Stimulated activated CD8-positive, alpha-beta memory T cell treated with anti-CD3 and anti-CD28 coated beads, Interleukin-12 subunit alpha, Interleukin-12 subunit beta, amount 100 ng/mL, for 24 hours (primary cell): ENCODE results near the gene NAV3.

Experiments
- DNase-seq: peaks from one replicate; pipeline ENCODE4 v3.0.0-alpha.2; 2020; ENCODE audit errors: extremely low read depth

Gene NAV3

DNA sequence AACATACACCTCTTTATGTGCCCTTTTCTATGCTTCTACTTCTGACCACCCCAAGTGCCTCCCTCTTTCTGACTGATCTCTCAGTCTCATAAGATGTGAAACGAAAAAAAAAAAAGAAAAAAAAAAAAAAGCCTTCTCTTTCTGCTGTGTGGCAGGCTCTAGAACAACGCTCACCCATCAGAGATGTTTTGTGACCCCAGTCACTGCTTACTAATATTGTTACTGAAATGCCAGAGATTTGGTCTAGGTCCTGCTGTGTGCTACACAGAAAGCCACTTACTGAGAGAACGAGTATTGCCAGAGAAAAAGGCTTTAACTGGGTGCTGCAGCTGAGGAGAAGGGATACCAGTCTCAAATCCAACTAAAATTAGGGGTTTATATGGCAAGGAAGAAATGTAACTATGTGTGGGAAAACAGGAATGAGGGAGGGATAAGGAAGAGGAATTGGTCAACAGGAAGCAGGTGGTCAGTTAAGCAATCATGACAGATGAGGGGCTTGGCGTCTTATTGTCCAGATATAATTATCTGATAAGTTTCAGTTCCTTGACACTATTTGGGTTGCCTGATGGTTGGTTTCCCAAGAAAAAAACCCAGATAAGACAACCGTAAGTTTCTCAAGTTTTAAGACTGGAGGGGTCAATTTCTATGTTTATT is 149.0 kb downstream of the NAV3 start:
- DNase-seq: no peak

DNA sequence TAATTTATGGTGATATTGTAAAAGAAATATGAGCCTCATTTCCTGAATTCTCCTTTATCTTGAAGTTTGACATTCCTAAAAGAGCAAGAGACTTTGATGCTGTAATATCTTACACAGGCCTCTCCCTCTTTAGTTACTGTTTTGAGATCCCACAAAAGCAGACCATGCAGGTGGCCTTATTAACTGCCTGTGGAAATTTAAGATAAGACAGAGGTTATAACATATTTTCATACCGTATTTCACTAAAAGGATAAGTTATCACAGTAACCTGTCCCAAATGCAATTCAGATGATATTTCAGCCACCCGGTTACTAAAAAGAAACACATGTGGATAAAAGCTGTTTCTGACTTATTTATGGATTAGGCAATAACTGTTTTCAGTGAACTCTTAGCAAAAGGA is 150.1 kb downstream of the NAV3 start:
- DNase-seq: no peak

DNA sequence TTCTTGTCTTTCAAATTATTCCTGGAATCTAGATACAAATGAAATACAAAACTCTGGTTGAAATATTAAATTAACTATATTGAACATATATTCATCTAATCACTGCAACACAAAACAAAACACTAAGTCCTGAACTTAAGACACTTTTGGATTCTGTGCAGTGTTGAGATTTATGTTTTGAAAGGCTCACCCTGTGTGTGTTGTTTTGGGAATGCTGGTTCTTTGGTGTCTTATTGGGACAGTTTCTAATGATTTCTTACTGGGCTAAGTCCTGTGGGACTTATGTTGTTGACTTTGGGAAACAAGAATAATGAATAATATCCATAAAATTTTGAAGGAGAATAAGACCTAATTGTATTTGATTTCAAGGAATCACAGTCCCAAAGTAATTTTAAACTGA is 153.2 kb downstream of the NAV3 start:
- DNase-seq: no peak

DNA sequence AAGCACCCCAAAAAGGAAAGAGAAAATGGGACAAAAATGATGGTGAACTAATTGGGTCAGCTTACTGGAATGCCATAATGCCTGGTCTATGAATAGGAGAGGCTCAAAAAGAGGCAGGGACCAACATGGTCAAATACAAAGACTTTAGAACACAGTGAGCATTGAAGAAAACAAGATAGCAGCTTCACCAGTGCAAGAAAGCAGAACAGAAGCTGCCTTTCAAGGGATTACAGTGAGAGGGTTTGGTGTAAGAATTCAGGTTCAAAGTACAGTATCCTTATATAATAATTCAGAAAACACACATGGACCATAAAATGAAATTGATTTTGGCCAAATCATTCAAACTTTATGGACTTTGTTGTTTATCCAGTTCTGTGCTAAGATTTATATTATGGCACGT is 162.1 kb downstream of the NAV3 start:
- no peak for DNase-seq

DNA sequence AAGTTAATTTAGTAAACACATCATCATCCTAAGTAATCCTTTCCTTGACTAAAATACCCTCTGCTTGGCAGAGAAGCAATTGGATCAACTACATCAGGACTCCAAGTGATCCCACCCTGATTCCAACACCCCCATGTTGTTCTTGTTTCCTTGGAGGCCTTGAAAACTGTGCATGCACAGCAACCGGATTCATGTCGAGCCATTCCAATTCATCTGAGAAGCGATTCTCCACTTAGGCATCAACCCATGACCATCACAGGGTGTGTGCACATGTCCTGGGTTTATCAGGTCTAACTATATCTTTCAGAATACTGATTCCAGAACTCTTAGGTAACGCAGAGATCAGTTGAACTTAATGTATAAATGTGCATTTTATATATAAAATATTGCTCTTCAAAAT is 163.0 kb downstream of the NAV3 start:
- DNase-seq: no peak

DNA sequence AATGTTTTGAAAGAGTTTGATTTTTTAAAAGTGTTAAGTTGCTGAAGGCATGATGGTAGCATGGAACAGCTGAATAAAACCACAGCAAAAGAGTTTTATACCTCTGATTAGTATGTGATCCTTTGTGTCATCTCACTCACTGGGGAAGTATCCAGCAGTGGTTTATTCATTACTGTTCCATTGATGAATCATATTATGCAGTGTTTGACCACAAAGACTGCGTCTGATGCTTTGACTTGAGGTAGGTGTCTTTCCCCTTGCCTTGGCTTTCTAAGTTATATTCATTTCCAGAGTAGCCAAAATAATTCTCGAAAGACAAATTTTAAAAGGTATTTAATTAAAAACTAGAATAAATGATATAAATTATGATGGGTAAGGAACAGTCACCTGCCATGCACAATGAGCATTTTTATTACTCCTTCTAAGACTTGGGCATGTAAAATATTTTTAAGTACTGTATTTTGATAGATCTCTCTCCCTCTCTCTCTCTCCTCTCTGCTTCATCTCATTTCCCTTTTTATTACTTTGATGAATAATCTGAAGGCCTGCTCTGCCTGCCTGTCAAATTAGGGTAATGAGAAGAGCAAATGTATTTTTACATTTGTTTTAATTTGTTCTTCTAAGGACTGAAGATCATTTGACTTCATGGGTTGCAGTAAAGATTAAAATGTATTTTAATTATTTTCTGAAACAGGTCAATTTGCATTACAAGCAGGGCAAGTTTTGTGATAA is 164.9 kb downstream of the NAV3 start:
- DNase-seq: no peak

DNA sequence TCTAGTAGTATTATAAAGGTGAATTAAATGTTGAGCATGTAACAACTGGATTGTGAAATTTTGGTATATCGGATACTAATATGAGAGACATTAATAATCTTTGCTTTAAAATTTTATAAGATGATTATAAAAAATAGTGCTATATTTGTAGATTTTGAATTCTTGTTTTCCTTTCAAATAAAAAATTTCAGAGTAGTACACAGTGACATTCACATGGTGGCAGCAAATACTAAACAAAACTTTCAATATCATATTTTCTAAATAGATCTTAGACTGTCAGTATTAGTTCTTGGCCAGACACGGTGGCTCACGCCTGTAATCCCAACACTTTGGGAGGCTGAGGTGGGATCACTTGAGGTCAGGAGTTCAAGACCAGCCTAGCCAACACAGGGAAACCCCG is 166.0 kb downstream of the NAV3 start:
- no peak for DNase-seq

DNA sequence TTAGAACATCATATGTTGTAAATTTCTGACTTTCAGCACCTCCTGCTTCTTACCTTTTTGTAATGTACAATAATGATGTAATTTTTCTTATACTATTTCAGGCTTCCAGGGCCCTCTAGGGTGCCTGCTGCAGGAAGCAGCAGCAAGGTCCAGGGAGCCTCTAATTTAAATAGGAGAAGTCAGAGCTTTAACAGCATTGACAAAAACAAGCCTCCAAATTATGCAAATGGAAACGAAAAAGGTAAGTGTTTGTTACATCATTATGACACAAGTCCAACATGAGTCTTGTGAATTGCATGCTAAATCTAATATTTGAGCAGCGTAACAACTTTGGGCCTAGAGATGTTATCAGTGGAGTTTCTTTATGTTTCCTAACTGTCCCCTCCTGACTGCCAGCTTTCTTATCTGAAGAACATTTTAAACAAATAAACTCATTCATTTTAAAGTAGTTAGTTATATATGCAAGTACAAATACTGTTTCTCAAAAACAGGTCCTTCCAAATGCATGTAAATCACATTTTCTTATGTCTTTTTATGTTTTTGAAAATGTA is 167.6 kb downstream of the NAV3 start:
- DNase-seq: no peak

DNA sequence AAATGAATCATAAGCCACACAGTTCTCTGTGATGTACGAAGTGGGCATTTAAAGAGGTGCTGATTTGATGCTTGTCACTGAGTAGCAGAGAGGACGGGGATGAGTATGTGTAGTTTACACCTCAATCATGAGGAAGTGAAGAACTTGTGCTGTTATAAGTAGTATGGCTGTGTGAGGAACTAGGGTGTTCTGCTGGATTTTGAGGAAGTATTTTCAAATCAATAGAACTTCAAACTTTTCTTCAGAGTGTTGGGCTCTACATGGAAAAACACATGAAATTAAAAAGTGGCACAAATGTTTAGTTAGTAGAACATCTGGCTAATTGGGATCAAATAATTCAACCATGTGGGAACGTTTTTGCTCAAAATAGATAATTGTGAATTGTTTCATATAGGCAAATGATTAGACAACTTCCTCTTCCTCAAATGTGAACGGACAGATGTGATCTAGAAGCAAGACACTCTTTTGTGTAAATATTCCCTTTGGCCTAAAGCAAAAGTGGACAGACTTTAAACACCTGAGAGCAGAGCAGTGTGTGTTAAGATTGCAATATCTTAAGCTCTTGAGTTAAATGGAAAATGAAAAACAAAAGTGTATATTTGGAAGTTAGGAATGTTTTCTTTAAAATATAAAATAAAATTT is 168.5 kb downstream of the NAV3 start:
- DNase-seq: no peak

DNA sequence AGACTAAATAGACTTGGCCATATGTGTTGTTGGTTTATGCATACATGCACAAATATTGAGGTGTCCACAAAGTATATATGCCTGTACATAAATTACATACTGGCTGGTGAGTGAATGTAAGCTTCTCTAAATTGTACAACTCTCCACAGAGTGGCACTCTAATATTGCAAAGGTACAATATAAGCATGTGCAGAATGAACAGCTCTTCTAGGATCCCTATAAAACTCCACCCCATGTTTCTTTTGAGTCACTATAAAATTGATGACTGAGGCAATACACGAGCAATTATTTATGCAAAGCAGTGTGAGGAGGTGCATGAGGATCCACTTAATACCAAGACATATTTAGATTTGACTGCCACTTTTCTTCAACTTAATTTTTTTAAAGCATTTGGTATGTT is 172.2 kb downstream of the NAV3 start:
- DNase-seq: no peak

DNA sequence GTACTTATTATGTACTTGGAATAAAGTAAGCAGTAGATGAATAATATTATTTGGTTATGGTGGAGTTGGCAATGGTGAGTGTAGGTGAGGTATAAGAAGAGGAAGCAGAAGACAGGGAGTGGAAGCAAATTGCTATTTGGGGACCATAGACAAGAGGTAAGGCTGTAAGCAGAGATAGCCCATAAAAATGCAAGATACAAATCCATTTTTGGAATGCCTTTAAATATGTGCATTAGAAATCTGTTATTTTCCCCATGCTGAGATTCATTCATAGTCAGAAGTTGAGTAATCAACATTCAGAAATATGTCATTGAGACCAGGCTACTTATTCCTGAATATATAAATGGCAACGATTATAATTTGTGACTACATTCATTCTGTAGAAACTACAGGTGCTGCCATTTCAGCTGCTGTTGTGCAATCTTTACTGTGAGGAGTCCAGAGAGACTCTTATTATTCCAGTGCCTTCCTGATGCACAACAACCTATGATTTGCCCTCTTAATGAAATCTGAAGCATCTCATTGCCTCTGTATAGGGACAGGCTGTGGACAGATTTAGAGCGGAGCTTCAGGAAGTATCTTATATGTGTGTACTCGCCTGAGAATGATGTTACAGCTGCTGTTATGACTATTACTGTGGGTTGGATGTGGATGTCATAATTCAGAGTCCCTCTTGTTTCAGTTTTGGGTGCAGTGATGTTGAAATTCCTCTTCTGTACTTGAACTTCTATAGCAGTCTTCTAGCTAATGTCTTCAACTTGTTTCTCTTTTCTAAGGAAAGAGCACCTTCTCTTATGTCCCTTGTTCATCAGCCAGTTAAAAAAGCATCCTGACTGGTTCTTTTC is 173.8 kb downstream of the NAV3 start:
- no peak for DNase-seq

DNA sequence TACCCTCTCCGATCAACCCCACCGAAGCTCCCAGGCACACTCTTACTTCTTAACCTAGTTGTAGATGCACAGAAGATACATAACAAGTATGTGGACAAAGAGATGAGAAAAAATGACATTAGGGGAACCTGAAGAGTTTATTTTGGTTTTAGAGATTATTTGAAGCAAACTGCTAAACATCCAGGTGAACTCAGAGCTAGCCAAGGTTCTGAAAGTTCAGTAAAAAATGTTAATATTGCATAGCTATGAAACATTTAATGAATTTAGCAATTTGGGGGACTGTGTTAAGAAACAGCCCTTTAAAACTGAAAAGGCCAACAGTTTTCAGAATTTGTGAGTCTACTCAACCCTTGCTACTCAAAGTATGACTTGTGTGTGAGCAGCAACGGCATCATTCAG is 174.4 kb downstream of the NAV3 start:
- DNase-seq: no peak

DNA sequence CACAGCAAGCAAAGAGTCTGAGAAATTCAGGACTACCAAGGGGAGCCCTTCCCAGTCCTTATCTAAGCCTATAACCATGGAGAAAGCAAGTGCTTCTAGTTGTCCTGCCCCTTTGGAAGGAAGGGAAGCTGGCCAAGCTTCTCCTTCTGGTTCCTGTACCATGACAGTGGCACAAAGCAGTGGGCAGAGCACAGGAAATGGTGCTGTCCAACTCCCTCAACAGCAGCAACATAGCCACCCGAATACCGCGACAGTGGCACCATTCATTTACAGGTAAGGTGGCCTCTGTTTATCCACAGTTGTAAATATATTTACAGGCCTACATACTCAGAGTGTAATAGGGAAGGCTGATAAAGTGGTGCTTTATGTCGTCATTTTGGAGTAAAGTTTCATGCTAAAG is 176.5 kb downstream of the NAV3 start:
- no peak for DNase-seq

DNA sequence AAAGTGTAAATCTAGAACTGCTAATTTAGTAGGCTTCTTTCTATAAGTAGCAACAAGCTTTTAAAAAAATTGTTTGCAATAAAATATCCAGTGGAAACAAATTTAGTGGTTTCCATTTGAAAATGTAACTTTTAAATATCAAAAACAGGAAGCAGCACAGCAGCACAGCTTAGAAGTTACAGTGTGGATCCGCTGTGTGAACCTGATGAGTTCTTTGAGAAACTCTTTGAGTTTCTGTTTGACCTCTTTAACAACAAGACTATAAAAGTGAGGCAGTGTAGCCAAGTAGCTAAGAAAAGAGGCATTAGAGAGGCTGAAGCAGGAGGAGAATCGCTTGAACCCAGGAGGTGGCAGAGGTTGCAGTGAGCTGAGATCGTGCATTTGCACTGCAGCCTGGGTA is 178.3 kb downstream of the NAV3 start:
- DNase-seq: no peak

DNA sequence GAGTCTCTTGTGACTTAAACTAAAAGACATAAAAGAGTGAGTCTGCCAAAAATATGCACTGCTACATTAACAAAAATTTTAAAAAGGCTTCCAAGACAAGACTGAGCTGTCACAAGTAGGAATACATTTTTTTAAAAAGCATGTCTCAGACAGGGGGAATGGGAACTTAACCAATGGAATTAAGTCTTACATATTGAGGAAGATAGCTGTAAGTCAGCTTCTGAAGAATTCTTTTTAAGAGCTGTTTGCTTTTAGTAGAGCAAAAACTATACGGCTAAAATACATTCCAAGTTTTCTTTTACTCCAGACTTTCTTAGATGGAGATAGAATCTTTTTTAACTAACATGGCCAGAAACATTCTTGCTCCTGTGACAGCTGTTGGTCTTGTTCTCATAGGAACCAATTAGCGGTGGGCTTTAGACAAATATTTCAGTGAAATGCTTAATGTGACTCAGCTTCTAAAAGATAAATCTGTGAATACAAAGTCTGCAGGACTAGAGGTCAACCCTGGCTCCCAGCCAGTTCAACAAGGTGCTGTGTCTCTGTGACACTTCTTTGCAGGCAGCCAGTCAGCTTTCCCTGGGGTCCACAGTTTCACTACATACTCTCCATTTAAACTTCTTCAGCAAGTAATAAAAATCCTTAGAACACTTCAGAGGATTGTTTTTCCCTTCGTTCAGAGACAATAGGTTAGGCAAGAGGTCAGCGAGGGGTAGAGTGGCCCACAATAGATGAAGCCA is 187.6 kb downstream of the NAV3 start:
- no peak for DNase-seq

DNA sequence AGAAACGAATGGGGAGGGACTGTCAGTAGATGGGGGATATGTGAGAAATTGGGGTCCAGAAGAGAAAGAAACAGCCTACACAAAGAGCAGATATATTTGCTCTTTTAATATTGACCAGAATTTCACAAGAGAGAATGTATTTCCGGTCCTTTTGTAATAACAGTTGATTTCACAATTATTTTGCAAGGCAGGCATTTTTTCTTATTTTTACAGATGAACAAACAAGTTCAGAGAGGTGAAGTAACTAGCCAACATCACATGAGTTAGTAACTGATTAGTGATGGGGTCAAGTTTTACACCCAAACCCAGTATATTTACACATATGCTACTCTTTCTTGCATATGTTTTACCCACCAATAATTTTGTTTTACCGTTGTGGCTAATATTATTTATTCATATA is 188.2 kb downstream of the NAV3 start:
- no peak for DNase-seq

DNA sequence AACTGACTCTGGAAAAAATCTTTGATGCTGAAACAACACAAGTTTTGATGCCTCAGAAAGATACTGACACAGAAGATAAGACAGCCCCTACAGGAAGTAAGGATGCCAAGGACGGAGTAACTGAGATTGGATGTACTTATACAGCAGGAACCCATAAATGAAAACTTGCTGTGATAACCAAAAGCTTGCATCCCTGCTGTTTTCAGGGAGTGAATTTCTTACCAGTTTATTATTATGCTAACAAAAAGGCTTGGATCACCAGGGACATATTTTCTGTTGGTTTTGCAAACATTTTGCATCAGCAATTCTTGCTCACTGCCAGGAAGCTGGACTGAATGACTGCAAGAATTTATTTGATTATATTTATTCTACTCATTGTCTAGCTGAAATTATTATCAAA is 197.7 kb downstream of the NAV3 start:
- DNase-seq: no peak

DNA sequence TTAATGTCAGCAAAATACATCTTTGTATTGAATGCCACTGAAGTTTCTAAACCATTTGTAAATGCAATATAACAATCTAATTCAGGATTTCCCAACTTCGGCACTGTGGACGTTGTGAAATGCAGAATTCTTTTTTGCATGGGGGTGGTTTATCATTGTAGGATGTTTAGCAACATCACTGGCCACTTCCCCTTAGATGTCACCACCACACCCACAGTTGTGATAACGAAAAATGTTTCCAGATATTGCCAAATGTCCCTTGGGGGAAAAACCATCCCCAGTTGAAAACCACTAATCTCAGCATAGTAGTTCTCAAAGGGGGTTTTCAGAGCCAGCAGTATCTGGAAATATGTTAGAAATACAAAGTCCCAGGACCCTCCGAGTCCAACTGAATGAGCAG is 203.3 kb downstream of the NAV3 start:
- DNase-seq: no peak

DNA sequence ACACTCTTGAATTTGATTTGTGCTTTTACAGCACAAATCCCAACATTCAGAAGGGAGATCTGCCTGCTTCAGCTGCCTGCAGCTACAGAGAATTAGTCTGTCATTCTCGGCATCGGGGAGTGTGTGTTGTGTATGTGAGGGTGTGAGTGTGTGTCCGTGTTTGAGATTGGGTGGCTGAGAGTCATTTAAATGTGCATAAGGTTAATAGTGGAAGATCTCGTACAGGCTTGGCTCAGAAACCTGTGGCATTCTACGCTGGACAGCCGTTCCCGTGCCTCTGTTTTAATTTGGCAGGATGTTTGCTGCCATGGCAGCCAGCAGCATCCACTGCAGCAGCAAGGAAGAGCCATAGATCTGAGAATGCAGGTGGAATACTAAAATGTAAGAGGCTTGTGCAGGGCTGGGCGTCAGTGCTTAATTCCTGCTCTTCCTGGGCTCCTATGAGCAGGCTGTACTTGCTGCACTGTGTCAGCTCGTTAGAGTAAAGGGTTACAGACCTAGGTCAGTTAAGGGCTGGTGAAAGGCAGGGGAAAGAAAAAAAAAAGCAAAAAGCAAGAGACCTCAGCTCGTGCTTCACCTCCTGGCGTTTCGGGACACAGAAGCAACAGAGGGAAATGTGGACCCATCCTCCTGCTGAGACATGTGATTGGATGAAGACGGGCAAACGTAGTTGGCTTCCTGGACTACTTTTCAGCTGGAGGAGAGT is 205.4 kb downstream of the NAV3 start:
- no peak for DNase-seq

DNA sequence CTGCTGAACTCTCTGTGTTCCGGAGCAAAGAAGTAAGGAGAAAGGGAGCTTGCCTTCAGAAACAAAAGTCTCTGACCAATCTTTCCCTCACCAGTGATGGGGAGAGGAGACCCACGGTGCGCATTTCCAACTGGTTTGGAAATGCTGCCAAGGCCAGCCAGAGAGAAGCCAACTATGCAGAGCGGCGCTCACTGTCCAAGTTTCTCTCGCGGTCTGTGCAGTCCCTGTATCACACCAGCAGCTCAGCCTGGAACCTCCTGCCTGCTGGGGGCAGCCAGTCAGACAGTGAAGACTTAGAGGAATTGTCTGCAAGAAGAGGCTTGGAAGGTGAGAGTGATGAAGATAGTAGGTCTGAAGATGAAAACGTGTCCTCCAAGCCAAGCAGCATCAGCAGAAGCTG is 206.2 kb downstream of the NAV3 start:
- no peak for DNase-seq

DNA sequence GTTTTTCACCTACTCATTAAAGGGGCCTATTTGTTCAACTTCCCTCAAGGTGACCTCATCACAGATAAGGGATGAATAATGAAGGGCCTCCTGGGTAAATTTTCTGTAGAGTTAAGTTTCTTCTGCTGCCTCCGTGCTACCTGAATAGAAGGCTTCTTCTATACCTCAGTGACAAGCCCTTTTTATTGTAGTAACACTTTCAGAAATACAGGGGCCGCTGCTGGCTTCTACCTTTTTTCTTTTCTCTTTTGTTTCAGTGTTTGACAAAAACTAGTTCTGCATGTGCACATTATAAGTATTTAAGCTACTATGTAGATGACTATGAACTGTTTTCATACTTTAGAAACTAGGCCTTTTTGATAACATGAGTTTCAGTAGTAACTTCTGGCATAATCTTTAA is 207.0 kb downstream of the NAV3 start:
- DNase-seq: no peak
